Liver (tissue), 9 donors: Measurements from ENCODE around the gene XXYLT1. TPM values are rescaled to one million over a fixed set of nuclear protein-coding genes. Genes with fewer than 3 reads are reported as not detected.

Experiments
- DNase-seq: peaks from one replicate; pipeline ENCODE4 v3.0.0-alpha.2; 2017; ENCODE audit warnings: low spot score
- H3K27ac ChIP-seq, 2 donors: one replicate each; pipeline ENCODE4 v1.7.0; 2013; ENCODE audit warnings: inconsistent platforms in 2 of 2, low read length in 2 of 2, control low read depth in 1 of 2, low read depth in 1 of 2, mild to moderate bottlenecking in 1 of 2
- H3K27me3 ChIP-seq, 4 donors: one replicate each; pipeline versions ENCODE4 v1.6.1 to v1.7.0; 2013; ENCODE audit warnings: low read length in 3 of 4, inconsistent platforms in 1 of 4, mild to moderate bottlenecking in 1 of 4, moderate library complexity in 1 of 4; ENCODE audit not compliant: control insufficient read depth in 4 of 4, insufficient read depth in 4 of 4
- H3K36me3 ChIP-seq, 4 donors: one replicate each; pipeline versions ENCODE4 v1.6.1 to v1.7.0; 2013; ENCODE audit warnings: low read length in 3 of 4, mild to moderate bottlenecking in 3 of 4, low read depth in 1 of 4, moderate library complexity in 1 of 4; ENCODE audit not compliant: control insufficient read depth in 4 of 4, insufficient read depth in 3 of 4
- H3K4me1 ChIP-seq, 4 donors: one replicate each; pipeline versions ENCODE4 v1.6.1 to v1.7.0; 2013; ENCODE audit warnings: low read length in 3 of 4, mild to moderate bottlenecking in 3 of 4, moderate library complexity in 1 of 4; ENCODE audit not compliant: control insufficient read depth in 4 of 4, insufficient read depth in 4 of 4
- H3K4me3 ChIP-seq, 3 donors: one replicate each; pipeline versions ENCODE4 v1.6.1 to v1.7.0; 2013; ENCODE audit warnings: low read length in 3 of 3, control low read depth in 1 of 3, low read depth in 1 of 3, mild to moderate bottlenecking in 1 of 3
- H3K9ac ChIP-seq, 2 donors: one replicate each; pipeline ENCODE4 v1.7.0; 2013; ENCODE audit warnings: low read length in 2 of 2, mild to moderate bottlenecking in 2 of 2, moderate library complexity in 2 of 2, control low read depth in 1 of 2, low read depth in 1 of 2
- H3K9me3 ChIP-seq, 4 donors: one replicate each; pipeline versions ENCODE4 v1.6.1 to v1.7.0; 2013; ENCODE audit warnings: low read length in 3 of 4; ENCODE audit not compliant: control insufficient read depth in 4 of 4
- ATF3 ChIP-seq: IDR thresholded peaks from 2 replicates; pipeline ENCODE4 v1.6.1; 2016; ENCODE audit warnings: antibody characterized with exemption
- EGR1 ChIP-seq, 2 donors: IDR thresholded peaks; 2 replicates each; pipeline ENCODE4 v1.6.1; 2016 to 2018; ENCODE audit warnings: antibody characterized with exemption in 2 of 2, low read depth in 2 of 2
- FOXA1 ChIP-seq: IDR thresholded peaks from 2 replicates; pipeline ENCODE4 v1.6.1; 2016; ENCODE audit warnings: antibody characterized with exemption
- FOXA2 ChIP-seq: IDR thresholded peaks from 2 replicates; pipeline ENCODE4 v1.6.1; 2016; ENCODE audit warnings: antibody characterized with exemption
- GABPA ChIP-seq, 2 donors: IDR thresholded peaks in 1 of 2; conservative IDR thresholded peaks in 1 of 2; 2 replicates each; pipeline ENCODE4 v1.6.1; 2016; ENCODE audit warnings: antibody characterized with exemption in 2 of 2, mild to moderate bottlenecking in 1 of 2, moderate library complexity in 1 of 2
- HNF4A ChIP-seq, 2 donors: conservative IDR thresholded peaks; 2 replicates each; pipeline ENCODE4 v1.6.1; 2016; ENCODE audit warnings: antibody characterized with exemption in 2 of 2, mild to moderate bottlenecking in 2 of 2
- HNF4G ChIP-seq: IDR thresholded peaks from 2 replicates; pipeline ENCODE4 v1.6.1; 2016; ENCODE audit warnings: antibody characterized with exemption
- JUND ChIP-seq, 2 donors: IDR thresholded peaks; 2 replicates each; pipeline ENCODE4 v1.6.1; 2016; ENCODE audit warnings: antibody characterized with exemption in 2 of 2
- NR2F2 ChIP-seq: IDR thresholded peaks from 2 replicates; pipeline ENCODE4 v1.6.1; 2016; ENCODE audit warnings: antibody characterized with exemption
- RAD21 ChIP-seq, 2 donors: IDR thresholded peaks; 2 replicates each; pipeline ENCODE4 v1.6.1; 2016; ENCODE audit warnings: antibody characterized with exemption in 2 of 2, mild to moderate bottlenecking in 2 of 2
- REST ChIP-seq: IDR thresholded peaks from 2 replicates; pipeline ENCODE4 v1.6.1; 2016; ENCODE audit warnings: antibody characterized with exemption, mild to moderate bottlenecking
- RXRA ChIP-seq, 2 donors: IDR thresholded peaks; 2 replicates each; pipeline ENCODE4 v1.6.1; 2017 to 2018; ENCODE audit warnings: antibody characterized with exemption in 2 of 2, mild to moderate bottlenecking in 1 of 2
- SP1 ChIP-seq: IDR thresholded peaks from 2 replicates; pipeline ENCODE4 v1.6.1; 2018; ENCODE audit warnings: antibody characterized with exemption, mild to moderate bottlenecking
- TAF1 ChIP-seq: conservative IDR thresholded peaks from 2 replicates; pipeline ENCODE4 v1.6.1; 2016; ENCODE audit warnings: antibody characterized with exemption, mild to moderate bottlenecking
- YY1 ChIP-seq: IDR thresholded peaks from 2 replicates; pipeline ENCODE4 v1.6.1; 2016; ENCODE audit warnings: antibody characterized with exemption, mild to moderate bottlenecking
- WGBS: extraction: QIAGEN DNeasy Blood & Tissue Kit; methylation state at CpG from one replicate; pipeline ENCODE4 v1.1.7; 2013; 5-methylcytosine and 5-hydroxymethylcytosine counted together
- polyA plus RNA-seq, 2 donors: library from polyadenylated mRNA; stranded (reverse) in 1 of 2; unstranded in 1 of 2; fragments of 200-250 nt in 1 of 2; fragments of >200 nt in 1 of 2; fragmentation: Nextera tagmentation in 1 of 2; extraction: Ambion mirVana in 1 of 2; gene quantifications; one replicate each; pipeline versions ENCODE4 v1.2.1 to v1.2.3, GENCODE V29; 2013 to 2015
- total RNA-seq, 2 donors: library from RNA; depleted of rRNA; stranded (reverse); fragments of >200 nt; gene quantifications; one replicate each; pipeline ENCODE4 v1.2.3, GENCODE V29; 2014
- TF ChIP-seq, protein P1 (sequence below): fragments of 150-350 bp; IDR thresholded peaks from 2 replicates; pipeline ENCODE4 v1.5.1; 2017; ENCODE audit warnings: improper control_type of control experiment, low read depth, low read length; ENCODE audit not compliant: missing input control
- TF ChIP-seq, protein P2 (sequence below): IDR thresholded peaks from 2 replicates; pipeline ENCODE4 v1.6.1; 2016; ENCODE audit warnings: antibody characterized with exemption
- TF ChIP-seq, protein P3 (sequence below): IDR thresholded peaks from 2 replicates; pipeline ENCODE4 v1.6.1; 2016; ENCODE audit warnings: antibody characterized with exemption
- donor health status: healthy.
- donor health status: healthy.
- donor health status: healthy.
- donor health status: healthy.
- donor health status: healthy.

XXYLT1 gene
- total and polyA plus RNA-seq, 4 donors: 0.93 to 7.6 (median 2.8) TPM

GRCh38 chr3:195086885-195087284 is 184.1 kb downstream of the XXYLT1 start:
- H3K4me3 ChIP-seq: no peak overlapping the region
- WGBS: 95% methylated on average over 13 of the region's 13 CpGs
- no peaks in the 10 kb centered on the region for H3K4me1 ChIP-seq
- TF ChIP-seq FOXA1: no peak
- no peak for TF ChIP-seq HNF4A (conservative IDR thresholded peaks at IDR 0.05)
- TF ChIP-seq EGR1 (IDR thresholded peaks at IDR 0.05; ENCODE audit: low read depth in 2 of 2): no peak
- TF ChIP-seq NR2F2: no peak
- TF ChIP-seq ATF3: no peak
- no peak for TF ChIP-seq REST
- no peak for TF ChIP-seq YY1
- no peak for TF ChIP-seq RAD21 (IDR thresholded peaks at IDR 0.05)
- no peak for TF ChIP-seq HNF4G
- TF ChIP-seq FOXA2: no peak
- TF ChIP-seq TAF1: no peak
- no peak for TF ChIP-seq RXRA (IDR thresholded peaks at IDR 0.05)
- TF ChIP-seq, protein P1, sequence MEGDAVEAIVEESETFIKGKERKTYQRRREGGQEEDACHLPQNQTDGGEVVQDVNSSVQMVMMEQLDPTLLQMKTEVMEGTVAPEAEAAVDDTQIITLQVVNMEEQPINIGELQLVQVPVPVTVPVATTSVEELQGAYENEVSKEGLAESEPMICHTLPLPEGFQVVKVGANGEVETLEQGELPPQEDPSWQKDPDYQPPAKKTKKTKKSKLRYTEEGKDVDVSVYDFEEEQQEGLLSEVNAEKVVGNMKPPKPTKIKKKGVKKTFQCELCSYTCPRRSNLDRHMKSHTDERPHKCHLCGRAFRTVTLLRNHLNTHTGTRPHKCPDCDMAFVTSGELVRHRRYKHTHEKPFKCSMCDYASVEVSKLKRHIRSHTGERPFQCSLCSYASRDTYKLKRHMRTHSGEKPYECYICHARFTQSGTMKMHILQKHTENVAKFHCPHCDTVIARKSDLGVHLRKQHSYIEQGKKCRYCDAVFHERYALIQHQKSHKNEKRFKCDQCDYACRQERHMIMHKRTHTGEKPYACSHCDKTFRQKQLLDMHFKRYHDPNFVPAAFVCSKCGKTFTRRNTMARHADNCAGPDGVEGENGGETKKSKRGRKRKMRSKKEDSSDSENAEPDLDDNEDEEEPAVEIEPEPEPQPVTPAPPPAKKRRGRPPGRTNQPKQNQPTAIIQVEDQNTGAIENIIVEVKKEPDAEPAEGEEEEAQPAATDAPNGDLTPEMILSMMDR: no peak
- TF ChIP-seq SP1: no peak
- no peak for TF ChIP-seq GABPA (IDR thresholded peaks at IDR 0.05 in 1 of 2, conservative IDR thresholded peaks at IDR 0.05 in 1 of 2)
- TF ChIP-seq, protein P2, sequence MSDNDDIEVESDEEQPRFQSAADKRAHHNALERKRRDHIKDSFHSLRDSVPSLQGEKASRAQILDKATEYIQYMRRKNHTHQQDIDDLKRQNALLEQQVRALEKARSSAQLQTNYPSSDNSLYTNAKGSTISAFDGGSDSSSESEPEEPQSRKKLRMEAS: no peak
- TF ChIP-seq JUND (IDR thresholded peaks at IDR 0.05): no peak
- TF ChIP-seq, protein P3, sequence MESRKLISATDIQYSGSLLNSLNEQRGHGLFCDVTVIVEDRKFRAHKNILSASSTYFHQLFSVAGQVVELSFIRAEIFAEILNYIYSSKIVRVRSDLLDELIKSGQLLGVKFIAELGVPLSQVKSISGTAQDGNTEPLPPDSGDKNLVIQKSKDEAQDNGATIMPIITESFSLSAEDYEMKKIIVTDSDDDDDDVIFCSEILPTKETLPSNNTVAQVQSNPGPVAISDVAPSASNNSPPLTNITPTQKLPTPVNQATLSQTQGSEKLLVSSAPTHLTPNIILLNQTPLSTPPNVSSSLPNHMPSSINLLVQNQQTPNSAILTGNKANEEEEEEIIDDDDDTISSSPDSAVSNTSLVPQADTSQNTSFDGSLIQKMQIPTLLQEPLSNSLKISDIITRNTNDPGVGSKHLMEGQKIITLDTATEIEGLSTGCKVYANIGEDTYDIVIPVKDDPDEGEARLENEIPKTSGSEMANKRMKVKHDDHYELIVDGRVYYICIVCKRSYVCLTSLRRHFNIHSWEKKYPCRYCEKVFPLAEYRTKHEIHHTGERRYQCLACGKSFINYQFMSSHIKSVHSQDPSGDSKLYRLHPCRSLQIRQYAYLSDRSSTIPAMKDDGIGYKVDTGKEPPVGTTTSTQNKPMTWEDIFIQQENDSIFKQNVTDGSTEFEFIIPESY: no peak
- H3K27me3 ChIP-seq: no peaks in the 10 kb centered on the region
- H3K27ac ChIP-seq: no peak overlapping the region
- no peaks in the 10 kb centered on the region for H3K9me3 ChIP-seq
- H3K9ac ChIP-seq: no peak overlapping the region
- no peaks in the 10 kb centered on the region for H3K36me3 ChIP-seq
- DNase-seq: no peak

DNA sequence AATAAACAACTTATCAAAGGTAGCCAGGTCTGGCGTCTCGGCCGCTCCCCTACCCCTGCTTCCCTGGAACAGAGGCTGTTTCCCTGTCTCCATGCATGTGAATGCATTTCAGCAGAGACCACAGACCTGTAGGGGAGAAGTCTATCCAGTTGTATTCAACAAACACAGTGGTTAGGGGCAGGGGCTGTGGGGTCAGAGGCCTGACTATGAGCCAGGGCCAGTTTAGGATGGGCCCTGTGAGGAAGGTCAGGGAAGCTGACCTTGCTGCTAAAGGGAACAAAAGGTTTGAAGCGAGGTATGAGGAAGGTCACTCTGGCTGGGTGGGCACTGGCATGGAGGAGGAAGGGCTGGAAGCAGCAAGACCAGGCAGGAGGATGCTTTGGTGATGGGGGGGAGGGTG is 184.6 kb downstream of the XXYLT1 start:
- no peaks in the 10 kb centered on the region for H3K4me1 ChIP-seq
- TF ChIP-seq, protein P1: no peak
- no peak for TF ChIP-seq HNF4A (conservative IDR thresholded peaks at IDR 0.05)
- no peak for TF ChIP-seq FOXA2
- TF ChIP-seq, protein P3: no peak
- TF ChIP-seq ATF3: no peak
- TF ChIP-seq HNF4G: no peak
- TF ChIP-seq, protein P2: no peak
- TF ChIP-seq JUND (IDR thresholded peaks at IDR 0.05): no peak
- TF ChIP-seq RXRA (IDR thresholded peaks at IDR 0.05): no peak
- TF ChIP-seq GABPA (IDR thresholded peaks at IDR 0.05 in 1 of 2, conservative IDR thresholded peaks at IDR 0.05 in 1 of 2): no peak
- H3K36me3 ChIP-seq: no peaks in the 10 kb centered on the region
- H3K27me3 ChIP-seq: no peaks in the 10 kb centered on the region
- H3K9ac ChIP-seq: no peak overlapping the region
- H3K27ac ChIP-seq: no peak overlapping the region
- WGBS: 98% methylated on average over 4 of the region's 4 CpGs
- H3K9me3 ChIP-seq: no peaks in the 10 kb centered on the region
- no peak for DNase-seq
- H3K4me3 ChIP-seq: no peak overlapping the region
